ENCODE measurements around the gene MOGAT2. TPM values are rescaled to one million over a fixed set of nuclear protein-coding genes. Genes with fewer than 3 reads are reported as not detected.

The MOGAT2 gene
- total and polyA plus RNA-seq, 12 donors: 0.11 to 0.34 (median 0.15) TPM; not detected in 8

- no peaks in the 10 kb centered on the region for H3K36me3 ChIP-seq (replicated peaks in 1 of 2)
- DNase-seq: peak in 2 of 7 donors; percentile 2 to 4
- WGBS, 4 donors: 78 to 86% (median 81%) methylated on average over 4 of the region's 4 CpGs
- H3K27me3 ChIP-seq: no peaks in the 10 kb centered on the region
- H3K27ac ChIP-seq: no peak overlapping the region
- no peaks in the 10 kb centered on the region for H3K4me1 ChIP-seq (replicated peaks in 1 of 2)
- no peaks in the 10 kb centered on the region for H3K9me3 ChIP-seq (replicated peaks in 1 of 3)
- H3K4me3 ChIP-seq: no peak overlapping the region
- TF ChIP-seq POLR2A (IDR thresholded peaks at IDR 0.05) (no peak), CTCF (IDR thresholded peaks at IDR 0.05) (no peak)
- intact Hi-C loops (cut with DNase I): no loop called here
Observed at GRCh38 chr11:75759832-75760231, 42.2 kb downstream of the MOGAT2 start.

- Histone ChIP-seq H3K27ac (no peak overlapping the region), H3K27me3 (no peaks in the 10 kb centered on the region), H3K4me1 (replicated peaks in 1 of 2) (no peaks in the 10 kb centered on the region), H3K4me3 (no peak overlapping the region), H3K36me3 (replicated peaks in 1 of 2) (no peaks in the 10 kb centered on the region), H3K9me3 (replicated peaks in 1 of 3) (no peaks in the 10 kb centered on the region)
- intact Hi-C loops (cut with DNase I): no loop called here
- TF ChIP-seq CTCF (IDR thresholded peaks at IDR 0.05) (no peak), POLR2A (IDR thresholded peaks at IDR 0.05) (no peak)
- no peak for DNase-seq
Observed at GRCh38 chr11:75760243-75760642, 42.6 kb downstream of the MOGAT2 start.

- H3K4me1 ChIP-seq (replicated peaks in 1 of 2): no peaks in the 10 kb centered on the region
- no peaks in the 10 kb centered on the region for H3K9me3 ChIP-seq (replicated peaks in 1 of 3)
- no peak overlapping the region for H3K27ac ChIP-seq
- no peaks in the 10 kb centered on the region for H3K27me3 ChIP-seq
- 89 to 92% (median 90%) methylated on average over 3 of the region's 3 CpGs for WGBS, 4 donors
- DNase-seq: peak in 2 of 7 donors; percentile 7 to 24
- H3K36me3 ChIP-seq (replicated peaks in 1 of 2): no peaks in the 10 kb centered on the region
- TF ChIP-seq CTCF (IDR thresholded peaks at IDR 0.05) (no peak), POLR2A (IDR thresholded peaks at IDR 0.05) (no peak)
- intact Hi-C loops (cut with DNase I): no loop called here
- H3K4me3 ChIP-seq: no peak overlapping the region
Observed at GRCh38 chr11:75760710-75761493, 43.3 kb downstream of the MOGAT2 start.

- WGBS, 4 donors: 88 to 95% (median 90%) methylated on average over 8 of the region's 8 CpGs
Observed at GRCh38 chr11:75762158-75762557, 44.5 kb downstream of the MOGAT2 start.

More at GRCh38 chr11:75762158-75762557, 44.5 kb downstream of the MOGAT2 start:
- H3K9me3 ChIP-seq (replicated peaks in 1 of 3): no peaks in the 10 kb centered on the region
- no peak overlapping the region for H3K27ac ChIP-seq
- no peaks in the 10 kb centered on the region for H3K4me1 ChIP-seq (replicated peaks in 1 of 2)
- H3K36me3 ChIP-seq (replicated peaks in 1 of 2): no peaks in the 10 kb centered on the region
- intact Hi-C loops (cut with DNase I): no loop called here
- peak in 2 of 7 donors; percentile 3 to 30 for DNase-seq
- no peak for TF ChIP-seq POLR2A (IDR thresholded peaks at IDR 0.05)
- no peak for TF ChIP-seq CTCF (IDR thresholded peaks at IDR 0.05)
- no peaks in the 10 kb centered on the region for H3K27me3 ChIP-seq
- no peak overlapping the region for H3K4me3 ChIP-seq

All from adrenal gland (tissue), 12 donors.